Ishikawa (cell line): ENCODE measurements around the gene THSD7A.

Experiments used
- CREB1 ChIP-seq: IDR thresholded peaks from 2 replicates; pipeline ENCODE4 v1.6.1; 2012; ENCODE audit warnings: low read depth
- EGR1 ChIP-seq: IDR thresholded peaks from 2 replicates; pipeline ENCODE4 v1.6.1; 2012
- EP300 ChIP-seq: IDR thresholded peaks from 2 replicates; pipeline ENCODE4 v1.6.1; 2012; ENCODE audit warnings: borderline replicate concordance
- RAD21 ChIP-seq: IDR thresholded peaks from 2 replicates; pipeline ENCODE4 v1.6.1; 2012; ENCODE audit warnings: low read depth
- REST ChIP-seq: IDR thresholded peaks from 2 replicates; pipeline ENCODE4 v1.6.1; 2012; ENCODE audit warnings: low read depth, mild to moderate bottlenecking
- TAF1 ChIP-seq: IDR thresholded peaks from 2 replicates; pipeline ENCODE4 v1.6.1; 2012; ENCODE audit warnings: low read depth, mild to moderate bottlenecking
- USF1 ChIP-seq: IDR thresholded peaks from 2 replicates; pipeline ENCODE4 v1.6.1; 2012
- YY1 ChIP-seq: IDR thresholded peaks from 2 replicates; pipeline ENCODE4 v1.6.1; 2012; ENCODE audit warnings: low read depth
- ZBTB7A ChIP-seq: IDR thresholded peaks from 2 replicates; pipeline ENCODE4 v1.6.1; 2012; ENCODE audit warnings: low read depth

GRCh38 chr7:11807000-11807399 lies 25.0 kb downstream of the THSD7A start:
- TF ChIP-seq USF1 (no peak), REST (no peak), EGR1 (no peak), YY1 (no peak), RAD21 (no peak), EP300 (no peak), ZBTB7A (no peak), TAF1 (no peak), CREB1 (no peak)
